ENCODE data around the gene ZMYM2.

Gene ZMYM2

DNA sequence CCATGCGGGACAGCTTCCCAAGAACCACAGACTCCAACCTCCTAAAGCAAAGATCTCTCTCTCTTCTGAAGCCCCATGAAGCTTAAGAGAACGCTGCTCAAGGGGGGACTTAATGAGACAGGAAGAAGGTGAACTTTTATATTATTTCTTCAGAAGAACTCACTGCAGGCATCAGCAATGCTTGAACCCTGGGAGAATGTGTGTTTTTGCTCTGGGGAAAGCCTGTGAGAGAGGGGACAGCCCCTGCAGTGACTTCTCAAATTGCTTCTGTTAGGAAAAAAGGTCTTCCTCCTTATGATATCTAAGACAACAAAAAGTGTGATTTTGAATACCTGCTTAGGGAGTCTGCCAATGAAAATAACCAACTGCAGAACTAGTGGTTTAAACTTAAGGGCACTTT is 179.3 kb downstream of the ZMYM2 start:
- DNase-seq, result no peak

DNA sequence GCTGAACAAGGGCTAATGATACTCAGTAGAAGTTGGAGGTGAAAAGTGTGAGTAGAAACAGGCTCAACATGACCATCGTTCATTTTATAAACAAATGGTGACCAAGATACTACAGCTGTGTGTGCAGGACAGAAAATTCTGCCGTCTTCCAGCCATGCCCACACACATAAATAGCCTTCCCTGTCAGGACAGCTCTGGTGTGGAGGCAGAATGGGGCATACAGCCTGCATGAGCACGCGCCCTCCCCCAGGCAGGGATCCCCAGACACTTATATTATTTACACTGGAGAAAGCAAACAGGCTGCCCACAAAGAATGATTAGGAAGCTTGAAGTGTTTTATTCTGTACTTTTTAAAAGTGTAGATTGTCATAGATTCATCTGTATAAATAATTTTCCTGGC is 182.0 kb downstream of the ZMYM2 start:
- DNase-seq, result no peak
